ENCODE measurements around the gene TBXT. TPM values are rescaled to one million over a fixed set of nuclear protein-coding genes. Genes with fewer than 3 reads are reported as not detected.

The TBXT gene
- total RNA-seq, 4 donors from 2014 or later: not detected

DNA sequence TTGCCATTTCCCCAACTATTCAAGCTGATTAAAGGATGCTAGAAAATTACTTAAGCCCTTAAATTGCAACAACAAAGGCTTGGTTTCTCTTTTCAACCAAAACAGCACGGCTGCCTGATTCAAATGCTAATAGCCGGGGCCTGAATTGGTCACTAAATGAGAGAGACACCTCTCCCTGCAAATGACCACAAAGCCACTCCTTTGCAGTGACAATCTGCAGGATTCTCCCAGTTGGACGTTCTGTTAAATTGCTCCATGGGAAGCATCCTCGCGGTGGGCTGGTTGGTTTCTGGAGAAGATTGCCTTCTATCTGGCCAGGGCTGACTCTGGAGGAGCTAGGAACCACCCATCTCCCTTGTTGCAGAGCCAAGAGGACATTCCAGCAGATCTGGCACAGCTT, 29.7 kb upstream of the TBXT start:
- H3K4me1 ChIP-seq: no peaks in the 10 kb centered on the region
- H3K27ac ChIP-seq: no peak overlapping the region
- H3K4me3 ChIP-seq: no peak overlapping the region
- DNase-seq (ENCODE audit: low spot score in 2 of 2): no peak
- no peaks in the 10 kb centered on the region for H3K27me3 ChIP-seq
- WGBS: 33% methylated on average over 5 of the region's 5 CpGs
- TF ChIP-seq, protein P1, sequence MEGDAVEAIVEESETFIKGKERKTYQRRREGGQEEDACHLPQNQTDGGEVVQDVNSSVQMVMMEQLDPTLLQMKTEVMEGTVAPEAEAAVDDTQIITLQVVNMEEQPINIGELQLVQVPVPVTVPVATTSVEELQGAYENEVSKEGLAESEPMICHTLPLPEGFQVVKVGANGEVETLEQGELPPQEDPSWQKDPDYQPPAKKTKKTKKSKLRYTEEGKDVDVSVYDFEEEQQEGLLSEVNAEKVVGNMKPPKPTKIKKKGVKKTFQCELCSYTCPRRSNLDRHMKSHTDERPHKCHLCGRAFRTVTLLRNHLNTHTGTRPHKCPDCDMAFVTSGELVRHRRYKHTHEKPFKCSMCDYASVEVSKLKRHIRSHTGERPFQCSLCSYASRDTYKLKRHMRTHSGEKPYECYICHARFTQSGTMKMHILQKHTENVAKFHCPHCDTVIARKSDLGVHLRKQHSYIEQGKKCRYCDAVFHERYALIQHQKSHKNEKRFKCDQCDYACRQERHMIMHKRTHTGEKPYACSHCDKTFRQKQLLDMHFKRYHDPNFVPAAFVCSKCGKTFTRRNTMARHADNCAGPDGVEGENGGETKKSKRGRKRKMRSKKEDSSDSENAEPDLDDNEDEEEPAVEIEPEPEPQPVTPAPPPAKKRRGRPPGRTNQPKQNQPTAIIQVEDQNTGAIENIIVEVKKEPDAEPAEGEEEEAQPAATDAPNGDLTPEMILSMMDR (IDR thresholded peaks at IDR 0.05): no peak
- TF ChIP-seq POLR2AphosphoS5 (IDR thresholded peaks at IDR 0.05) (no peak), POLR2A (IDR thresholded peaks at IDR 0.05) (no peak), EP300 (IDR thresholded peaks at IDR 0.05) (no peak)
- H3K9me3 ChIP-seq: no peaks in the 10 kb centered on the region
- H3K36me3 ChIP-seq: no peaks in the 10 kb centered on the region

DNA sequence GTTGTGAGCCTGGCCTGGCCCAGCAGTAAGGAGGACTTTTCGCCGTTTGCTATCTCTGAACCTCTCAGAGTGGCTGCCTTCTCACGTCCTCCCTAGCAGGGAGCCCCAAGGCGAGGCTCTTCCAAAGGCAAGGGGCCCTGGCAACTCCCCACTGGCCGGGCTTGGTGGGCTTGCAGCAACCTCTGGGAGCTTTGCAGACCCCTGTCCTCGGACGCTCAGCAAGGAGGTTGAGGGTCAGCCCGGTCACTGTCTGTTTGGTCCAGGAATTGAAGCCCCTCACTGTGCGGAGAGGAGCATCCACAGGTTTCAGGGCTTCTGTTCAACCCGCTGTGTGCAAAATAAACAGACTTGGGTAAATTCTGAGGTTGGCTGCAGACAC, 28.2 kb upstream of the TBXT start:
- Histone ChIP-seq H3K9me3 (no peaks in the 10 kb centered on the region), H3K4me3 (no peak overlapping the region), H3K36me3 (no peaks in the 10 kb centered on the region), H3K27ac (no peak overlapping the region), H3K4me1 (no peaks in the 10 kb centered on the region), H3K27me3 (no peaks in the 10 kb centered on the region)
- DNase-seq (ENCODE audit: low spot score in 2 of 2): no peak
- no peak for TF ChIP-seq POLR2A (IDR thresholded peaks at IDR 0.05)
- no peak for TF ChIP-seq EP300 (IDR thresholded peaks at IDR 0.05)
- TF ChIP-seq, protein P1 (IDR thresholded peaks at IDR 0.05): no peak
- TF ChIP-seq POLR2AphosphoS5 (IDR thresholded peaks at IDR 0.05): no peak
- 72% methylated on average over 8 of the region's 10 CpGs for whole genome bisulfite sequencing

DNA sequence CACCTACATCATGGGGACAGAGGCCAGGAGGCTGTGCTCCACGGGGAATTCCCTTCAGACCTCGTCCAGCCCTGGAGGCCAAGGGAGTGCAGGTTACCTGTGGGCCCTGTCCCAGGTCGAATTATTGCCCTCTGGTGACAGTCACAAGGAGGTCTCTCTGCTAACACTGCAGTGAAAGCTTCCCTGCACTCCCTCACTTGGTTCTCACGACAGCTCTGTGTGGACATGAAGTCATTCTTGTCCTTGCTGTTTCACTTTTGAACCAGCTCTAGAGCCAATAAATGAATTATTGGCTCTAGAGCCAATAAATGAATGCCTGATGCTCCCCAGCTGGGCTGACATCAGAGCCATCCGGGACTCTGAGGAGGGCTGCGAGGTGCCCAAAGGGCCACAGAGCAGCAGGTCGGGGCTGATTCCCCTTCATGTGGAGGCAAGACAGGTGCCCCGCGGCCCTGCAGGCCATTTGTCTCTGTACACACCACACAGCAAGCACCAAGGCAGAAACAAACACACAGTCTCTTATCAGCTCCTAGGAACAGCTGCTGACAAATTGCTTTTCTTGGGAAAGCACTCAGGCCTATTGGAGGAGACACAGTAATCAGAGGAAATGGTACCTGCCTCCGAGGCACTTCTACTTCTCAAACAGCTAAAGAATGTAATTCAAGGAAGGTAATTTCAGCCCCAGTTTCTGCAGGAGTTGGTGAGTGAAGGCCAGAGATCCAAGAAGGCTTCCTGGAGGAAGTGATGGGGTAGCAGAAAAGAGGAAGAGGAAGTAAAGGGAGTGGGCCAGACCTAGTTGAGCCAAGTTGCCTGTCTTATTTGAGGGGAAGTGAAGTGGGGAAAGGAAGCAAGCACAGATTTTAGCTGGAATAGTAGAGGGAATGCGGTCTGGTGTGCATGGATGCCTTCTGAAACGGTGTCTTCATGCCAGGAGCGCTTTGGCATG, 27.5 kb upstream of the TBXT start:
- TF ChIP-seq POLR2AphosphoS5 (IDR thresholded peaks at IDR 0.05) (no peak), POLR2A (IDR thresholded peaks at IDR 0.05) (no peak)
- TF ChIP-seq, protein P1 (IDR thresholded peaks at IDR 0.05): no peak
- no peak overlapping the region for H3K27ac ChIP-seq
- H3K4me3 ChIP-seq: no peak overlapping the region
- 55% methylated on average over 6 of the region's 13 CpGs for WGBS
- H3K9me3 ChIP-seq: no peaks in the 10 kb centered on the region
- no peaks in the 10 kb centered on the region for H3K4me1 ChIP-seq
- no peaks in the 10 kb centered on the region for H3K36me3 ChIP-seq
- H3K27me3 ChIP-seq: no peaks in the 10 kb centered on the region
- DNase-seq (ENCODE audit: low spot score in 2 of 2): no peak

DNA sequence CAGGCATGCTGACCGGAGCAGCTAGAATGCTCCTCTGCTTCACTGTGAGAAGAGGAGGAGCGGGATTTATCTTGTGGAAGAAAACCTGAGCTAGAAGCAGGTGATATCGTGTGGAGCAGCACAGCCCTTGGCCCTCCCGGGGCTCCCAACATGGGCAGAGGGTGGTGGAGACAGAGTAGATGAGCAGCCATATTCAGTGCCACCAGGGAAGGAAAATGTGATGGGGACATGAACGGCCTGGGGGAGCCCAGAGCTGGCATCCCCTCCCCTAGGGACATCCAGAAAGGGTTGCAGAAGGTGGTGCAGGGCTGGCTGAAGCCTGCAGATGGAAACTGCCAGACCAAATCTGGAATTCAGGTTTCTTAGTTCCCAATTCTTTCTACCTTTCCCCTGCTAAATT, 24.9 kb upstream of the TBXT start:
- Histone ChIP-seq H3K36me3 (no peaks in the 10 kb centered on the region), H3K27me3 (no peaks in the 10 kb centered on the region), H3K4me3 (no peak overlapping the region), H3K27ac (no peak overlapping the region), H3K9me3 (no peaks in the 10 kb centered on the region), H3K4me1 (no peaks in the 10 kb centered on the region)
- 84% methylated on average over 5 of the region's 5 CpGs for WGBS
- TF ChIP-seq POLR2A (IDR thresholded peaks at IDR 0.05) (no peak), EP300 (IDR thresholded peaks at IDR 0.05) (no peak), POLR2AphosphoS5 (IDR thresholded peaks at IDR 0.05) (no peak)
- no peak for DNase-seq (ENCODE audit: low spot score in 2 of 2)

DNA sequence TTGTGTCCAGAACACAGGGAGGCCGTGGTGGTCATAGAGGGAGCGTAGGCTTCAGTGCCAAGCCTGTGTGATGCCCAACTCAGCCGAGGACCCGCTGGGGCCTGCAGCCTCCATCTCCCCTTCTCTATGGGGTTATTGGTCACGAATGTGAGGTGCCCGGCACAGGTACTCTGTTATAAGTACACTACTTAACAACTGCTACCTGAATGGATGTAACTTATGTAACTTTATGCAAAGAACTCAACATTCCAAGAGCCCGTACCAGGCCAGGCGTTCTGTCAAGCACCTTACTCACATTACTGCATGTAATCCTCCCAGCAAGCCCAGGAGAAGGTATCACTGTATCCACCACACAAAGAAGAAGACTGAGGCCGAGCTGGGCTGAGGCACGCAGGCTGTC, 24.5 kb upstream of the TBXT start:
- 91% methylated on average over 10 of the region's 10 CpGs for WGBS
- H3K36me3 ChIP-seq: no peaks in the 10 kb centered on the region
- H3K9me3 ChIP-seq: no peaks in the 10 kb centered on the region
- H3K27ac ChIP-seq: no peak overlapping the region
- no peak for DNase-seq (ENCODE audit: low spot score in 2 of 2)
- H3K4me3 ChIP-seq: no peak overlapping the region
- TF ChIP-seq POLR2AphosphoS5 (IDR thresholded peaks at IDR 0.05): no peak
- H3K27me3 ChIP-seq: no peaks in the 10 kb centered on the region
- no peaks in the 10 kb centered on the region for H3K4me1 ChIP-seq

DNA sequence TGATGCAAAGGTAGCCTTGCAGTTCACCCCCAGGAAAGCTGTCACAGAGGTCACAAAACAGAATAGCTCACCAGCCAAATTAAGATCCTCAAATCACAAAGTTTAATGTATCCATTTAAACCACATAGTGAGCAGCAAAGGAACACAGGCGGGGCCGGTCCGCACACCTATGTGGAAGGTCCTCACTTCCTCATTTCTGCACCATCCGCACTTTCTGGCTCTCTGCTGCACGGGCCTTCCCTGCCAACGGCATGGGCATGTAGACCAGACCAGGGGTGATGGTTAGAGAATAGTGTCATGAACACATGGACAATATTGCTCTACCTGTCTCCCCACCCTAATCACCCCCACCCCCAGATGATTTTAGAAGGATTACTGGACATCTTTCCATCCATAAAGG, 12.1 kb upstream of the TBXT start:
- WGBS: 81% methylated on average over 6 of the region's 6 CpGs

More for the DNA sequence above, 12.1 kb upstream of the TBXT start:
- Histone ChIP-seq H3K36me3 (no peaks in the 10 kb centered on the region), H3K9me3 (no peaks in the 10 kb centered on the region), H3K27me3 (peaks cover 3% of the 10 kb centered on the region), H3K4me3 (no peak overlapping the region), H3K27ac (no peak overlapping the region), H3K4me1 (no peaks in the 10 kb centered on the region)
- no peak for DNase-seq (ENCODE audit: low spot score in 2 of 2)
- TF ChIP-seq, protein P1 (IDR thresholded peaks at IDR 0.05): no peak
- TF ChIP-seq POLR2A (IDR thresholded peaks at IDR 0.05) (no peak), POLR2AphosphoS5 (IDR thresholded peaks at IDR 0.05) (no peak)

All from suprapubic skin (tissue), 4 donors.